ENCODE measurements around the gene MIS12. TPM values are rescaled to one million over a fixed set of nuclear protein-coding genes. Genes with fewer than 3 reads are reported as not detected.

MIS12 gene, protein sequence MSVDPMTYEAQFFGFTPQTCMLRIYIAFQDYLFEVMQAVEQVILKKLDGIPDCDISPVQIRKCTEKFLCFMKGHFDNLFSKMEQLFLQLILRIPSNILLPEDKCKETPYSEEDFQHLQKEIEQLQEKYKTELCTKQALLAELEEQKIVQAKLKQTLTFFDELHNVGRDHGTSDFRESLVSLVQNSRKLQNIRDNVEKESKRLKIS
- total RNA-seq (2022) (13.6 and 15.9 TPM in 2 replicates), Bru-seq, nascent RNA (percentile 79 among the genes with signal in this experiment), BruChase-seq, experiment 1, labeled RNA remaining after a 6-hour chase (percentile 70 among the genes with signal in this experiment), BruChase-seq, experiment 2, labeled RNA remaining after a 2-hour chase (percentile 89 among the genes with signal in this experiment)
- long read RNA-seq, transcript MIS12-202 (2 exons, 2,204 nt), result major isoform, 13 of 34 reads
- long read RNA-seq, partial matches to known transcripts, result 3 of 34 reads
- long read RNA-seq, other reads (novel, unspliced or antisense), result 13 of 34 reads

DNA sequence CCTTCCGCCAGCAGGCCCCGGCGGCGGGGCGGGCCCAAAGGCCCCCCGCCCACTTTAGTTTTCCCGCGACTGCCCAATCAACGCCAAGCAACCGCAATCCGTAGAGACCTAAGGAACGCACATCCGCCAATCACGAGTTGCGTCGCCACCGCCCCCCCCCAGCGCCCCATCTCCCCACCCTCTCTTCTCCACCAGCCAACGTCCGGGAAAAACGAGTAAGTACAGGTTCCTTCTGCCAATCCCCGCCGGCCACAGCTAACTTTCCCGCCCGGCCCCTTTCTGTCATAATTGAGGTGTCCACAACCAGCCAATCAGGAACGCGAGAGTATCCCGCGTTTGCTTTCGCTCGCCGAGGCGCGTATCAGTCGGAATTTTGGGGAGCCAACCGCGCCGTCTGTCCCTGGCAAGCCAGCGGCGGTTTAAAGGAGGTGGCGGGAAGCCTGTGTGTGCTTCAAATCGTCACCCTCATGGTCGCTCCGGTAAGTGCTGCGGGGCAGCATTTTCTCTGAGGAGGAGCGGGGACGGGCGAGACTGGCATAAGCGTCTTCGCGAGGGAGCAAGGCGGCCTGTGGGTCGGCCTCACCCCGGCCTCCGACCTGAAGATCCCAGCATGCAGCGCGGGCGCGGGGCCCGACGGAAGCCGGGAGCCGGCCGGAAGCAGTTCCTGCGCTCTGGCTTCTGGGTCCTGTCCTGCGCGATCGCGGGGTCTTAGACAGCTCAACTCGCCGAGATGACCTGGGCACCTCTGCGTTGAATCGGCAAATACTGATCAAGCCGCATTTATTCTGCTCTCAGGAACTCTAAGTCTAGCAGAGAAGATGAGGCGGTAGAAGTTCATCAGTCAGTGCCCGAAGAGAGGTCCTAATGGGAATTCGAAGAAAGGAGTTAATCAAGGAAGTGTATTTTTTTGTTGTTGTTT, at the start of gene MIS12:
MIS12 (plus strand) TSS at position 361 of the 919 bp plus-strand sequence. CDS start 2,297 bp downstream, outside the sequence.
- CTCF ChIA-PET, result interaction anchor here (0.5 to 0.9 kb wide), 4 partner anchors 47 to 1105 kb away, joined by 4 to 6 read pairs (median 4); partner anchors contain the start of gene C1QBP
- TF ChIP-seq, protein P1, sequence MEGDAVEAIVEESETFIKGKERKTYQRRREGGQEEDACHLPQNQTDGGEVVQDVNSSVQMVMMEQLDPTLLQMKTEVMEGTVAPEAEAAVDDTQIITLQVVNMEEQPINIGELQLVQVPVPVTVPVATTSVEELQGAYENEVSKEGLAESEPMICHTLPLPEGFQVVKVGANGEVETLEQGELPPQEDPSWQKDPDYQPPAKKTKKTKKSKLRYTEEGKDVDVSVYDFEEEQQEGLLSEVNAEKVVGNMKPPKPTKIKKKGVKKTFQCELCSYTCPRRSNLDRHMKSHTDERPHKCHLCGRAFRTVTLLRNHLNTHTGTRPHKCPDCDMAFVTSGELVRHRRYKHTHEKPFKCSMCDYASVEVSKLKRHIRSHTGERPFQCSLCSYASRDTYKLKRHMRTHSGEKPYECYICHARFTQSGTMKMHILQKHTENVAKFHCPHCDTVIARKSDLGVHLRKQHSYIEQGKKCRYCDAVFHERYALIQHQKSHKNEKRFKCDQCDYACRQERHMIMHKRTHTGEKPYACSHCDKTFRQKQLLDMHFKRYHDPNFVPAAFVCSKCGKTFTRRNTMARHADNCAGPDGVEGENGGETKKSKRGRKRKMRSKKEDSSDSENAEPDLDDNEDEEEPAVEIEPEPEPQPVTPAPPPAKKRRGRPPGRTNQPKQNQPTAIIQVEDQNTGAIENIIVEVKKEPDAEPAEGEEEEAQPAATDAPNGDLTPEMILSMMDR (IDR thresholded peaks at IDR 0.05; ENCODE audit: unreplicated experiment), result no peak
- TSS peak; percentile 56 for BruUV-seq (replicated peaks)

DNA sequence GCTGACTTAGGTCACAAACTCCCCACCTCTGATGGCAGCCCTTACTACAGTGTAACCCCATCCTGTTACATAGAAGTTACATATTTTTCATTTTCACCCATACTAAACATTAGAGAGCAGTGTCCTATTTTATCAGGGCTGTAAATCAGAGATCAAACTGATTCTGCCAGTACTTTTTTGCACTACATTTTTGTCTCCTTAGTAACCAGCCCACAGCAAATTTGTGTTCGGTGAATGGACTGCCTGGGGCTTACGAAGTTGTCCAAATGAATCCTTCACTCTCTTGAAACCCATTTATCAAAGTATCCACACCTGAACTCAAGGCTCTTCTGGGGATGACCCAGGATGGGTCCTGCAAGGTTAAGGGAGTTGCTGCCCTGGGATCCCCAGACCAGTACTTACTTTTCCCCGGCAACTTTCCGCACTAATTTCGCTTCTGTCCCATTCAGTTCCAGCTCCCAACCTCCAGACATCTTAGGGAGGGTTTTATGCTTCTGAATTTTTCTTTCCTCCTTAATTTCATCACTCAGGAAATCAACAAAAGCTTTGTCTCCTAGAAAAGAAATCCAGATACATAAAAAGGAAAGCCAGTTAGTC, 48.5 kb upstream of the MIS12 start:
- TF ChIP-seq, protein P1 (IDR thresholded peaks at IDR 0.05; ENCODE audit: unreplicated experiment), result no peak
- no peaks in the 10 kb centered on the region for H3K4me1 Mint-ChIP-seq (ENCODE audit: low read depth, unreplicated experiment)
- no peaks in the 10 kb centered on the region for H3K9me3 Mint-ChIP-seq (ENCODE audit: low read depth, unreplicated experiment)
- H3K36me3 Mint-ChIP-seq (ENCODE audit: insufficient read depth, unreplicated experiment), result peaks cover 46% of the 10 kb centered on the region
- intact Hi-C loops (cut with micrococcal nuclease; ENCODE audit: unreplicated experiment), result no loop called here
- no peak overlapping the region for H3K27ac Mint-ChIP-seq (ENCODE audit: unreplicated experiment)
- H3K4me3 Mint-ChIP-seq (ENCODE audit: low read depth, unreplicated experiment), result peak overlapping the region; percentile 72
- CTCF ChIA-PET, result no interaction called here
- DNase-seq, result no peak
- no peaks in the 10 kb centered on the region for H3K27me3 Mint-ChIP-seq (ENCODE audit: unreplicated experiment)
- no TSS peak for BruUV-seq (replicated peaks)

More for the DNA sequence above, at the start of gene MIS12:
- Mint-ChIP-seq H3K4me3 (ENCODE audit: low read depth, unreplicated experiment) (peak within 1 kb of the TSS; percentile 88), H3K9me3 (ENCODE audit: low read depth, unreplicated experiment) (peaks cover 8% of the 10 kb centered on the region), H3K36me3 (ENCODE audit: insufficient read depth, unreplicated experiment) (peaks cover 66% of the 10 kb centered on the region), H3K4me1 (ENCODE audit: low read depth, unreplicated experiment) (peaks cover 7% of the 10 kb centered on the region), H3K27me3 (ENCODE audit: unreplicated experiment) (no peaks in the 10 kb centered on the region), H3K27ac (ENCODE audit: unreplicated experiment) (peak within 1 kb of the TSS; percentile 92)
- intact Hi-C loops (cut with micrococcal nuclease; ENCODE audit: unreplicated experiment), result no loop called here
- DNase-seq, result peak; percentile 90

DNA sequence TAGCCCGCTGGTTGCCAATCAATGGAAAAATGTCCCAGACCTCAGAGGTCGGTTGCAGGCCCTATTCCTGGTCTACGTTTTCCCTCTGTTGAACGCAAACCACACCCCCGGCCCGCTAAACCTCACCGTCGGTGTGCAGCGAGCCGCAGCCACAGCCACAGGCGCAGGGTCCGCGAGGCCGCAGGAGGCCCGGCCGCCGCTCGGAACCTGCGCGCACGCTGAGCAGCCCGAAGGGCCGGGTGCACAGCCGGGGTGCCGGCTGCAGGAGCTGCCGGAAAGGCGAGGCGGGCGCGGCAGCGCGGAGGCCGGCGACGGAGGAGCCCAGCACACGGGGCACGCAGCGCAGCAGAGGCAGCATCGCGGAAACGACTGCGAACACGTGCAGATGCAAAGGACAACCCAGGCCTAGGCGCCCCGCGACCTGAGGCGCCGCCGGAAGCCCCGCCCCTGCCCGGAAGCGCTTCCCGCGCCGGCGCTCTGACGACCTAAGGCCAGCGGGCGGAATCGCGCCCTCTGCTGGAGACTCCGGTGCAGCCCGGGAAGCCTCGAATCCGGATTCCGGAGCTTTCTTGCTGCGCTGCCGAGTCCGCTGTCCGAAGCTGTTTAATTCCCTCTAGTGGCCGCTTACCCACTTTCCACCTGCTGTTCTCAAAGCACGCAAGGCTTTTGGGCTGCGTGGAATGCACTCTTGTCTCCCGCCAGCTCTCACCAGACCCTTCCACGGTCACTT, 47.5 kb upstream of the MIS12 start, which contains the start of gene C1QBP:
C1QBP (minus strand) TSS at position 440 of the 730 bp plus-strand sequence; CDS start at position 358, 82 bp downstream.
- H3K27me3 Mint-ChIP-seq (ENCODE audit: unreplicated experiment), result no peaks in the 10 kb centered on the region
- TF ChIP-seq, protein P1 (IDR thresholded peaks at IDR 0.05; ENCODE audit: unreplicated experiment), result peak; percentile 90
- BruUV-seq (replicated peaks), result no TSS peak
- no peaks in the 10 kb centered on the region for H3K9me3 Mint-ChIP-seq (ENCODE audit: low read depth, unreplicated experiment)
- DNase-seq, result peak; percentile 90
- intact Hi-C loops (cut with micrococcal nuclease; ENCODE audit: unreplicated experiment), result no loop called here
- H3K36me3 Mint-ChIP-seq (ENCODE audit: insufficient read depth, unreplicated experiment), result peaks cover 44% of the 10 kb centered on the region
- no peaks in the 10 kb centered on the region for H3K4me1 Mint-ChIP-seq (ENCODE audit: low read depth, unreplicated experiment)
- CTCF ChIA-PET, result interaction anchor here (0.6 to 1.7 kb wide), 5 partner anchors 16 to 1018 kb away, joined by 3 to 10 read pairs (median 4); partner anchors contain the start of genes DERL2, MIS12 and NUP88
- H3K27ac Mint-ChIP-seq (ENCODE audit: unreplicated experiment), result peak within 1 kb of the TSS; percentile 66
- peak within 1 kb of the TSS; percentile 72 for H3K4me3 Mint-ChIP-seq (ENCODE audit: low read depth, unreplicated experiment)

Data from Calu3 (cell line).